Muscle layer of colon (tissue), 2 donors: ENCODE data around the gene ITGA6.

Experiments
- H3K27ac ChIP-seq: one replicate; pipeline ENCODE4 v1.7.0; 2013; ENCODE audit warnings: low read depth, mild to moderate bottlenecking, low read length, moderate library complexity
- H3K27me3 ChIP-seq, 2 donors: one replicate each; pipeline ENCODE4 v1.7.0; 2013; ENCODE audit warnings: low read length in 2 of 2, mild to moderate bottlenecking in 2 of 2; ENCODE audit not compliant: insufficient read depth in 2 of 2, control insufficient read depth in 1 of 2
- H3K36me3 ChIP-seq: one replicate; pipeline ENCODE4 v1.7.0; 2013; ENCODE audit warnings: mild to moderate bottlenecking, low read length; ENCODE audit not compliant: insufficient read depth
- H3K4me1 ChIP-seq: one replicate; pipeline ENCODE4 v1.7.0; 2013; ENCODE audit warnings: mild to moderate bottlenecking, low read length; ENCODE audit not compliant: insufficient read depth
- H3K4me3 ChIP-seq, 2 donors: one replicate each; pipeline ENCODE4 v1.7.0; 2013; ENCODE audit warnings: low read length in 2 of 2, low read depth in 1 of 2, mild to moderate bottlenecking in 1 of 2, moderate library complexity in 1 of 2
- H3K9ac ChIP-seq: one replicate; pipeline ENCODE4 v1.7.0; 2013; ENCODE audit warnings: low read length
- H3K9me3 ChIP-seq: one replicate; pipeline ENCODE4 v1.7.0; 2013; ENCODE audit warnings: mild to moderate bottlenecking, low read length
- donor health status: abdominal sarcoma.
- donor health status: Adenocarcinoma of cecum.

The ITGA6 gene

GRCh38 chr2:172433144-172433543, 5.8 kb downstream of the ITGA6 start:
- Histone ChIP-seq H3K9ac (no peak overlapping the region), H3K27ac (no peak overlapping the region), H3K4me1 (no peaks in the 10 kb centered on the region), H3K36me3 (no peaks in the 10 kb centered on the region), H3K4me3 (no peak overlapping the region), H3K27me3 (peaks cover 0 to 6% of the 10 kb centered on the region in 2 donors), H3K9me3 (no peaks in the 10 kb centered on the region)

GRCh38 chr2:172434821-172435605, 7.6 kb downstream of the ITGA6 start:
- Histone ChIP-seq H3K4me1 (no peaks in the 10 kb centered on the region), H3K9ac (no peak overlapping the region), H3K27ac (no peak overlapping the region), H3K27me3 (no peaks in the 10 kb centered on the region), H3K4me3 (no peak overlapping the region), H3K36me3 (no peaks in the 10 kb centered on the region), H3K9me3 (no peaks in the 10 kb centered on the region)

GRCh38 chr2:172435606-172435911, 8.2 kb downstream of the ITGA6 start:
- Histone ChIP-seq H3K4me1 (no peaks in the 10 kb centered on the region), H3K4me3 (no peak overlapping the region), H3K27ac (no peak overlapping the region), H3K27me3 (no peaks in the 10 kb centered on the region), H3K9ac (no peak overlapping the region), H3K9me3 (no peaks in the 10 kb centered on the region), H3K36me3 (no peaks in the 10 kb centered on the region)

GRCh38 chr2:172436889-172437288, 9.5 kb downstream of the ITGA6 start:
- Histone ChIP-seq H3K27ac (no peak overlapping the region), H3K9ac (no peak overlapping the region), H3K4me1 (no peaks in the 10 kb centered on the region), H3K27me3 (no peaks in the 10 kb centered on the region), H3K9me3 (no peaks in the 10 kb centered on the region), H3K4me3 (no peak overlapping the region), H3K36me3 (no peaks in the 10 kb centered on the region)

GRCh38 chr2:172437419-172438341, 10.3 kb downstream of the ITGA6 start:
- Histone ChIP-seq H3K9ac (no peak overlapping the region), H3K4me3 (no peak overlapping the region), H3K4me1 (no peaks in the 10 kb centered on the region), H3K9me3 (no peaks in the 10 kb centered on the region), H3K27ac (no peak overlapping the region), H3K36me3 (no peaks in the 10 kb centered on the region), H3K27me3 (no peaks in the 10 kb centered on the region)

- Histone ChIP-seq H3K27me3 (no peaks in the 10 kb centered on the region), H3K4me1 (no peaks in the 10 kb centered on the region), H3K36me3 (no peaks in the 10 kb centered on the region), H3K9me3 (no peaks in the 10 kb centered on the region), H3K4me3 (no peak overlapping the region), H3K27ac (no peak overlapping the region), H3K9ac (no peak overlapping the region)
Measured at GRCh38 chr2:172438741-172439508, 11.5 kb downstream of the ITGA6 start.

- H3K27me3 ChIP-seq: no peaks in the 10 kb centered on the region
- no peaks in the 10 kb centered on the region for H3K36me3 ChIP-seq
- no peak overlapping the region for H3K9ac ChIP-seq
- H3K9me3 ChIP-seq: no peaks in the 10 kb centered on the region
- no peak overlapping the region for H3K4me3 ChIP-seq
- H3K27ac ChIP-seq: no peak overlapping the region
- no peaks in the 10 kb centered on the region for H3K4me1 ChIP-seq
Measured at GRCh38 chr2:172439509-172439860, 12.1 kb downstream of the ITGA6 start.

- no peaks in the 10 kb centered on the region for H3K4me1 ChIP-seq
- H3K27ac ChIP-seq: no peak overlapping the region
- no peak overlapping the region for H3K9ac ChIP-seq
- H3K27me3 ChIP-seq: no peaks in the 10 kb centered on the region
- H3K36me3 ChIP-seq: no peaks in the 10 kb centered on the region
- H3K4me3 ChIP-seq: no peak overlapping the region
- no peaks in the 10 kb centered on the region for H3K9me3 ChIP-seq
Measured at GRCh38 chr2:172439911-172440310, 12.5 kb downstream of the ITGA6 start.

- H3K4me3 ChIP-seq: no peak overlapping the region
- H3K36me3 ChIP-seq: no peaks in the 10 kb centered on the region
- no peak overlapping the region for H3K9ac ChIP-seq
- H3K9me3 ChIP-seq: no peaks in the 10 kb centered on the region
- H3K4me1 ChIP-seq: no peaks in the 10 kb centered on the region
- H3K27me3 ChIP-seq: no peaks in the 10 kb centered on the region
- no peak overlapping the region for H3K27ac ChIP-seq
Measured at GRCh38 chr2:172440795-172441194, 13.4 kb downstream of the ITGA6 start.

GRCh38 chr2:172442072-172442895, 14.9 kb downstream of the ITGA6 start:
- Histone ChIP-seq H3K27ac (no peak overlapping the region), H3K9ac (no peak overlapping the region), H3K9me3 (no peaks in the 10 kb centered on the region), H3K36me3 (no peaks in the 10 kb centered on the region), H3K27me3 (no peaks in the 10 kb centered on the region), H3K4me3 (no peak overlapping the region), H3K4me1 (no peaks in the 10 kb centered on the region)

- H3K9me3 ChIP-seq: no peaks in the 10 kb centered on the region
- no peaks in the 10 kb centered on the region for H3K27me3 ChIP-seq
- H3K36me3 ChIP-seq: no peaks in the 10 kb centered on the region
- H3K4me3 ChIP-seq: no peak overlapping the region
- no peaks in the 10 kb centered on the region for H3K4me1 ChIP-seq
- H3K9ac ChIP-seq: no peak overlapping the region
- no peak overlapping the region for H3K27ac ChIP-seq
Measured at GRCh38 chr2:172445851-172446250, 18.5 kb downstream of the ITGA6 start.
